ENCODE measurements around the gene SLC36A4.

Gene SLC36A4

GRCh38 chr11:93221539-93221938 lies 23.7 kb upstream of the SLC36A4 start:
- H3K9ac ChIP-seq (ENCODE audit: low read length in 5 of 5), result no peak overlapping the region
- H3K36me3 ChIP-seq (ENCODE audit: control insufficient read depth in 5 of 5, insufficient read depth in 5 of 5, low read length in 5 of 5), result no peaks in the 10 kb centered on the region
- peaks cover 0 to 4% (median 0%) of the 10 kb centered on the region in 5 donors for H3K27me3 ChIP-seq (ENCODE audit: control insufficient read depth in 5 of 5, insufficient read depth in 4 of 5, low read length in 5 of 5)
- H3K27ac ChIP-seq (ENCODE audit: low read depth, low read length), result no peak overlapping the region
- H3K9me3 ChIP-seq (ENCODE audit: control insufficient read depth in 5 of 5, low read length in 5 of 5), result no peaks in the 10 kb centered on the region
- no peak overlapping the region for H3K4me3 ChIP-seq (ENCODE audit: low read depth in 1 of 5, low read length in 5 of 5)
- H3K4me1 ChIP-seq (ENCODE audit: control insufficient read depth in 5 of 5, insufficient read depth in 5 of 5, low read length in 5 of 5), result no peaks in the 10 kb centered on the region

GRCh38 chr11:93220078-93220477 lies 22.3 kb upstream of the SLC36A4 start:
- H3K9ac ChIP-seq (ENCODE audit: low read length in 5 of 5), result no peak overlapping the region
- no peaks in the 10 kb centered on the region for H3K4me1 ChIP-seq (ENCODE audit: control insufficient read depth in 5 of 5, insufficient read depth in 5 of 5, low read length in 5 of 5)
- peaks cover 0 to 4% (median 0%) of the 10 kb centered on the region in 5 donors for H3K27me3 ChIP-seq (ENCODE audit: control insufficient read depth in 5 of 5, insufficient read depth in 4 of 5, low read length in 5 of 5)
- no peak overlapping the region for H3K4me3 ChIP-seq (ENCODE audit: low read depth in 1 of 5, low read length in 5 of 5)
- no peak overlapping the region for H3K27ac ChIP-seq (ENCODE audit: low read depth, low read length)
- no peaks in the 10 kb centered on the region for H3K9me3 ChIP-seq (ENCODE audit: control insufficient read depth in 5 of 5, low read length in 5 of 5)
- no peaks in the 10 kb centered on the region for H3K36me3 ChIP-seq (ENCODE audit: control insufficient read depth in 5 of 5, insufficient read depth in 5 of 5, low read length in 5 of 5)

GRCh38 chr11:93219440-93219839 lies 21.6 kb upstream of the SLC36A4 start:
- no peaks in the 10 kb centered on the region for H3K4me1 ChIP-seq (ENCODE audit: control insufficient read depth in 5 of 5, insufficient read depth in 5 of 5, low read length in 5 of 5)
- H3K9ac ChIP-seq (ENCODE audit: low read length in 5 of 5), result no peak overlapping the region
- no peak overlapping the region for H3K27ac ChIP-seq (ENCODE audit: low read depth, low read length)
- no peak overlapping the region for H3K4me3 ChIP-seq (ENCODE audit: low read depth in 1 of 5, low read length in 5 of 5)
- H3K27me3 ChIP-seq (ENCODE audit: control insufficient read depth in 5 of 5, insufficient read depth in 4 of 5, low read length in 5 of 5), result peaks cover 0 to 4% (median 0%) of the 10 kb centered on the region in 5 donors
- H3K36me3 ChIP-seq (ENCODE audit: control insufficient read depth in 5 of 5, insufficient read depth in 5 of 5, low read length in 5 of 5), result no peaks in the 10 kb centered on the region
- no peaks in the 10 kb centered on the region for H3K9me3 ChIP-seq (ENCODE audit: control insufficient read depth in 5 of 5, low read length in 5 of 5)

- H3K27ac ChIP-seq (ENCODE audit: low read depth, low read length), result no peak overlapping the region
- no peaks in the 10 kb centered on the region for H3K4me1 ChIP-seq (ENCODE audit: control insufficient read depth in 5 of 5, insufficient read depth in 5 of 5, low read length in 5 of 5)
- no peaks in the 10 kb centered on the region for H3K9me3 ChIP-seq (ENCODE audit: control insufficient read depth in 5 of 5, low read length in 5 of 5)
- H3K27me3 ChIP-seq (ENCODE audit: control insufficient read depth in 5 of 5, insufficient read depth in 4 of 5, low read length in 5 of 5), result peaks cover 0 to 2% (median 0%) of the 10 kb centered on the region in 5 donors
- H3K9ac ChIP-seq (ENCODE audit: low read length in 5 of 5), result no peak overlapping the region
- no peaks in the 10 kb centered on the region for H3K36me3 ChIP-seq (ENCODE audit: control insufficient read depth in 5 of 5, insufficient read depth in 5 of 5, low read length in 5 of 5)
- H3K4me3 ChIP-seq (ENCODE audit: low read depth in 1 of 5, low read length in 5 of 5), result no peak overlapping the region
These were observed 18.8 kb upstream of the SLC36A4 start for GRCh38 chr11:93216511-93217101.

- no peak overlapping the region for H3K4me3 ChIP-seq (ENCODE audit: low read depth in 1 of 5, low read length in 5 of 5)
- H3K36me3 ChIP-seq (ENCODE audit: control insufficient read depth in 5 of 5, insufficient read depth in 5 of 5, low read length in 5 of 5), result no peaks in the 10 kb centered on the region
- no peaks in the 10 kb centered on the region for H3K4me1 ChIP-seq (ENCODE audit: control insufficient read depth in 5 of 5, insufficient read depth in 5 of 5, low read length in 5 of 5)
- peaks cover 0 to 13% (median 3%) of the 10 kb centered on the region in 5 donors for H3K9me3 ChIP-seq (ENCODE audit: control insufficient read depth in 5 of 5, low read length in 5 of 5)
- no peak overlapping the region for H3K27ac ChIP-seq (ENCODE audit: low read depth, low read length)
- H3K9ac ChIP-seq (ENCODE audit: low read length in 5 of 5), result no peak overlapping the region
- no peaks in the 10 kb centered on the region for H3K27me3 ChIP-seq (ENCODE audit: control insufficient read depth in 5 of 5, insufficient read depth in 4 of 5, low read length in 5 of 5)
These were observed 15.8 kb upstream of the SLC36A4 start for GRCh38 chr11:93213622-93214021.

- Histone ChIP-seq H3K27ac (ENCODE audit: low read depth, low read length) (no peak overlapping the region), H3K9ac (ENCODE audit: low read length in 5 of 5) (no peak overlapping the region), H3K36me3 (ENCODE audit: control insufficient read depth in 5 of 5, insufficient read depth in 5 of 5, low read length in 5 of 5) (no peaks in the 10 kb centered on the region), H3K9me3 (ENCODE audit: control insufficient read depth in 5 of 5, low read length in 5 of 5) (peaks cover 0 to 19% (median 9%) of the 10 kb centered on the region in 5 donors), H3K4me3 (ENCODE audit: low read depth in 1 of 5, low read length in 5 of 5) (no peak overlapping the region), H3K4me1 (ENCODE audit: control insufficient read depth in 5 of 5, insufficient read depth in 5 of 5, low read length in 5 of 5) (no peaks in the 10 kb centered on the region), H3K27me3 (ENCODE audit: control insufficient read depth in 5 of 5, insufficient read depth in 4 of 5, low read length in 5 of 5) (no peaks in the 10 kb centered on the region)
These were observed 14.3 kb upstream of the SLC36A4 start for GRCh38 chr11:93212094-93212493.

- Histone ChIP-seq H3K9ac (ENCODE audit: low read length in 5 of 5) (no peak overlapping the region), H3K27ac (ENCODE audit: low read depth, low read length) (no peak overlapping the region), H3K27me3 (ENCODE audit: control insufficient read depth in 5 of 5, insufficient read depth in 4 of 5, low read length in 5 of 5) (no peaks in the 10 kb centered on the region), H3K36me3 (ENCODE audit: control insufficient read depth in 5 of 5, insufficient read depth in 5 of 5, low read length in 5 of 5) (no peaks in the 10 kb centered on the region), H3K4me3 (ENCODE audit: low read depth in 1 of 5, low read length in 5 of 5) (no peak overlapping the region), H3K9me3 (ENCODE audit: control insufficient read depth in 5 of 5, low read length in 5 of 5) (peaks cover 0 to 19% (median 9%) of the 10 kb centered on the region in 5 donors), H3K4me1 (ENCODE audit: control insufficient read depth in 5 of 5, insufficient read depth in 5 of 5, low read length in 5 of 5) (no peaks in the 10 kb centered on the region)
These were observed 11.7 kb upstream of the SLC36A4 start for GRCh38 chr11:93209466-93209865.

- Histone ChIP-seq H3K4me3 (ENCODE audit: low read depth in 1 of 5, low read length in 5 of 5) (no peak overlapping the region), H3K4me1 (ENCODE audit: control insufficient read depth in 5 of 5, insufficient read depth in 5 of 5, low read length in 5 of 5) (no peaks in the 10 kb centered on the region), H3K27me3 (ENCODE audit: control insufficient read depth in 5 of 5, insufficient read depth in 4 of 5, low read length in 5 of 5) (no peaks in the 10 kb centered on the region), H3K36me3 (ENCODE audit: control insufficient read depth in 5 of 5, insufficient read depth in 5 of 5, low read length in 5 of 5) (no peaks in the 10 kb centered on the region), H3K9me3 (ENCODE audit: control insufficient read depth in 5 of 5, low read length in 5 of 5) (peaks cover 0 to 19% (median 9%) of the 10 kb centered on the region in 5 donors), H3K27ac (ENCODE audit: low read depth, low read length) (no peak overlapping the region), H3K9ac (ENCODE audit: low read length in 5 of 5) (no peak overlapping the region)
These were observed 11.0 kb upstream of the SLC36A4 start for GRCh38 chr11:93208663-93209270.

GRCh38 chr11:93199616-93200015 lies 1.8 kb upstream of the SLC36A4 start:
- Histone ChIP-seq H3K4me1 (ENCODE audit: control insufficient read depth in 5 of 5, insufficient read depth in 5 of 5, low read length in 5 of 5) (peaks cover 0 to 17% (median 14%) of the 10 kb centered on the region in 5 donors), H3K36me3 (ENCODE audit: control insufficient read depth in 5 of 5, insufficient read depth in 5 of 5, low read length in 5 of 5) (no peaks in the 10 kb centered on the region), H3K9me3 (ENCODE audit: control insufficient read depth in 5 of 5, low read length in 5 of 5) (no peaks in the 10 kb centered on the region), H3K27ac (ENCODE audit: low read depth, low read length) (no peak overlapping the region), H3K27me3 (ENCODE audit: control insufficient read depth in 5 of 5, insufficient read depth in 4 of 5, low read length in 5 of 5) (no peaks in the 10 kb centered on the region), H3K9ac (ENCODE audit: low read length in 5 of 5) (no peak overlapping the region), H3K4me3 (ENCODE audit: low read depth in 1 of 5, low read length in 5 of 5) (no peak overlapping the region)

- peak overlapping the region; percentile 83 to 90 (median 87) for H3K4me3 ChIP-seq (ENCODE audit: low read depth in 1 of 5, low read length in 5 of 5)
- peaks cover 0 to 17% (median 14%) of the 10 kb centered on the region in 5 donors for H3K4me1 ChIP-seq (ENCODE audit: control insufficient read depth in 5 of 5, insufficient read depth in 5 of 5, low read length in 5 of 5)
- H3K9me3 ChIP-seq (ENCODE audit: control insufficient read depth in 5 of 5, low read length in 5 of 5), result no peaks in the 10 kb centered on the region
- no peaks in the 10 kb centered on the region for H3K27me3 ChIP-seq (ENCODE audit: control insufficient read depth in 5 of 5, insufficient read depth in 4 of 5, low read length in 5 of 5)
- H3K36me3 ChIP-seq (ENCODE audit: control insufficient read depth in 5 of 5, insufficient read depth in 5 of 5, low read length in 5 of 5), result no peaks in the 10 kb centered on the region
- peak overlapping the region; percentile 88 for H3K27ac ChIP-seq (ENCODE audit: low read depth, low read length)
- peak overlapping the region in 4 of 5 donors; percentile 85 to 95 (median 92) for H3K9ac ChIP-seq (ENCODE audit: low read length in 5 of 5)
These were observed 539 bp upstream of the SLC36A4 start for GRCh38 chr11:93198215-93198845.
